Mammary epithelial cell (primary cell): ENCODE data around the gene DUSP18.

Experiments used
- EZH2 ChIP-seq: IDR thresholded peaks from 2 replicates; pipeline ENCODE4 v1.6.1; 2012; ENCODE audit warnings: low read length, inconsistent platforms, borderline replicate concordance
- TF ChIP-seq, protein P1 (sequence below), 2 donors: IDR thresholded peaks in 1 of 2; conservative IDR thresholded peaks in 1 of 2; 2 replicates each; pipeline ENCODE4 v1.5.1; 2011 to 2012; ENCODE audit warnings: inconsistent platforms in 2 of 2, low read length in 2 of 2, mild to moderate bottlenecking in 2 of 2, control low read depth in 1 of 2, low read depth in 1 of 2; ENCODE audit not compliant: insufficient read depth in 1 of 2; ENCODE audit errors: extremely low read depth in 1 of 2

DNA sequence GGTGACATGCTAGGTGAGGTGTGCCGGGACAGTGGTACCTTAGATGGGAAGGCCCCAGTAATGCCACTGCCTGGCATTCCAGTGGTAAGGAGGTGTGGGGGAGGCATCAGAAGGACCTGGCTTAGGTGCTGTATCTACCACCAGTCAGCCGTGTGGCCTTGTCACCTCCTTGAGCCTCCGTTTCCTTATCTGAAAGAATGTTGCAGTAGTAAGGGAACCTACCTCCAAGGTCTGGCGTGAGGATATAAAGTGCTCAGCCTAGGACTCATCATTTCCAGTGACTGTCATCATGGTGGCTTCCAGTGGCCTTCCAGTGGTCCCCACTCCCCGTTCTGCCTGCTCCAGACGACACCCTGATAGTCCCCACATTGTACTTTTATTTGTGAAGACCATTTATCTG lies 6.8 kb upstream of the DUSP18 start:
- TF ChIP-seq, protein P1, sequence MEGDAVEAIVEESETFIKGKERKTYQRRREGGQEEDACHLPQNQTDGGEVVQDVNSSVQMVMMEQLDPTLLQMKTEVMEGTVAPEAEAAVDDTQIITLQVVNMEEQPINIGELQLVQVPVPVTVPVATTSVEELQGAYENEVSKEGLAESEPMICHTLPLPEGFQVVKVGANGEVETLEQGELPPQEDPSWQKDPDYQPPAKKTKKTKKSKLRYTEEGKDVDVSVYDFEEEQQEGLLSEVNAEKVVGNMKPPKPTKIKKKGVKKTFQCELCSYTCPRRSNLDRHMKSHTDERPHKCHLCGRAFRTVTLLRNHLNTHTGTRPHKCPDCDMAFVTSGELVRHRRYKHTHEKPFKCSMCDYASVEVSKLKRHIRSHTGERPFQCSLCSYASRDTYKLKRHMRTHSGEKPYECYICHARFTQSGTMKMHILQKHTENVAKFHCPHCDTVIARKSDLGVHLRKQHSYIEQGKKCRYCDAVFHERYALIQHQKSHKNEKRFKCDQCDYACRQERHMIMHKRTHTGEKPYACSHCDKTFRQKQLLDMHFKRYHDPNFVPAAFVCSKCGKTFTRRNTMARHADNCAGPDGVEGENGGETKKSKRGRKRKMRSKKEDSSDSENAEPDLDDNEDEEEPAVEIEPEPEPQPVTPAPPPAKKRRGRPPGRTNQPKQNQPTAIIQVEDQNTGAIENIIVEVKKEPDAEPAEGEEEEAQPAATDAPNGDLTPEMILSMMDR (conservative IDR thresholded peaks at IDR 0.05 in 1 of 2, IDR thresholded peaks at IDR 0.05 in 1 of 2; ENCODE audit: extremely low read depth in 1 of 2, insufficient read depth in 1 of 2, low read depth in 1 of 2, low read length in 2 of 2), result no peak
- no peak for TF ChIP-seq EZH2
